PFSK-1 (cell line): ENCODE data around the gene XK.

Experiments used
- POLR2AphosphoS5 ChIP-seq: IDR thresholded peaks from 2 replicates; pipeline ENCODE4 v1.6.1; 2012; ENCODE audit warnings: low read depth, mild to moderate bottlenecking, control low read depth, low read length, moderate library complexity
- SIN3A ChIP-seq: IDR thresholded peaks from 2 replicates; pipeline ENCODE4 v1.6.1; 2012; ENCODE audit warnings: mild to moderate bottlenecking, low read length, moderate library complexity, borderline replicate concordance; ENCODE audit not compliant: insufficient read depth
- TAF1 ChIP-seq: IDR thresholded peaks from 2 replicates; pipeline ENCODE4 v1.6.1; 2012; ENCODE audit warnings: low read length, control low read depth, borderline replicate concordance; ENCODE audit not compliant: insufficient read depth

- no peak for TF ChIP-seq POLR2AphosphoS5
- no peak for TF ChIP-seq TAF1
- no peak for TF ChIP-seq SIN3A
These were observed at the start of gene XK for GRCh38 chrX:37685381-37686359.
